ENCODE results near the gene LIPI. TPM values are rescaled to one million over a fixed set of nuclear protein-coding genes. Genes with fewer than 3 reads are reported as not detected.

The LIPI gene
- total and polyA plus RNA-seq, 7 donors = not detected

GRCh38 chr21:14074177-14074576 is 136.6 kb downstream of the LIPI start:
- H3K36me3 ChIP-seq (ENCODE audit: insufficient read depth in 1 of 2, low read depth in 1 of 2) = no peaks in the 10 kb centered on the region
- 92 to 98% (median 97%) methylated on average over 17 of the region's 17 CpGs for WGBS, 3 donors
- no peaks in the 10 kb centered on the region for H3K9me3 ChIP-seq
- no peak for ATAC-seq
- H3K4me3 ChIP-seq = no peak overlapping the region
- no peak for DNase-seq
- intact Hi-C loops (cut with DNase I) = no loop called here
- H3K4me1 ChIP-seq = no peaks in the 10 kb centered on the region
- H3K27me3 ChIP-seq (ENCODE audit: insufficient read depth in 3 of 3, low read length in 2 of 3) = no peaks in the 10 kb centered on the region
- TF ChIP-seq CTCF (IDR thresholded peaks at IDR 0.05) = no peak
- H3K27ac ChIP-seq = no peak overlapping the region

DNA sequence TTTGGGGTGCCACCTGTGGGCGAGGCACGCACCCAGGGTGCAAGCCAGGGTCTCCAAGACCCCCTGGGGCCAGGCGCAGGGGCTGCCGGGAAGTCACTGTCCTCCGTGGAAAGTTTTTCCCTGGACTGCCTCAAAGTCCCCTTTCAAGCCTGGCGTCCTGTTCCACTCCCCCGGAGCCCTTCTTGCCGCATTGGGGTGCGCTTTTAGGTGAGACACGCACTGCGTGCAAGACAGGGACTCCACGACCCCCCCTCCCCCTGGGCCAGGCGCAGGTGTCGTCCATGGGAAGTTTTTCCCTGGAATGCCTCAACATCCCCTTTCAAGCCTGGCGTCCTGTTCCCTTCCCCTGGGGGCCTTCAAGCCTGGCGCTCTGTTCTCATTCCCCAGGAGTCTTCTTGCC is 137.1 kb downstream of the LIPI start:
- ATAC-seq (no peak), DNase-seq (no peak)
- no peaks in the 10 kb centered on the region for H3K9me3 ChIP-seq
- WGBS, 3 donors = 89 to 97% (median 95%) methylated on average over 16 of the region's 16 CpGs
- H3K27me3 ChIP-seq (ENCODE audit: insufficient read depth in 3 of 3, low read length in 2 of 3) = no peaks in the 10 kb centered on the region
- no peaks in the 10 kb centered on the region for H3K36me3 ChIP-seq (ENCODE audit: insufficient read depth in 1 of 2, low read depth in 1 of 2)
- intact Hi-C loops (cut with DNase I) = no loop called here
- TF ChIP-seq CTCF (IDR thresholded peaks at IDR 0.05) = no peak
- H3K4me1 ChIP-seq = no peaks in the 10 kb centered on the region
- H3K4me3 ChIP-seq = no peak overlapping the region
- no peak overlapping the region for H3K27ac ChIP-seq

DNA sequence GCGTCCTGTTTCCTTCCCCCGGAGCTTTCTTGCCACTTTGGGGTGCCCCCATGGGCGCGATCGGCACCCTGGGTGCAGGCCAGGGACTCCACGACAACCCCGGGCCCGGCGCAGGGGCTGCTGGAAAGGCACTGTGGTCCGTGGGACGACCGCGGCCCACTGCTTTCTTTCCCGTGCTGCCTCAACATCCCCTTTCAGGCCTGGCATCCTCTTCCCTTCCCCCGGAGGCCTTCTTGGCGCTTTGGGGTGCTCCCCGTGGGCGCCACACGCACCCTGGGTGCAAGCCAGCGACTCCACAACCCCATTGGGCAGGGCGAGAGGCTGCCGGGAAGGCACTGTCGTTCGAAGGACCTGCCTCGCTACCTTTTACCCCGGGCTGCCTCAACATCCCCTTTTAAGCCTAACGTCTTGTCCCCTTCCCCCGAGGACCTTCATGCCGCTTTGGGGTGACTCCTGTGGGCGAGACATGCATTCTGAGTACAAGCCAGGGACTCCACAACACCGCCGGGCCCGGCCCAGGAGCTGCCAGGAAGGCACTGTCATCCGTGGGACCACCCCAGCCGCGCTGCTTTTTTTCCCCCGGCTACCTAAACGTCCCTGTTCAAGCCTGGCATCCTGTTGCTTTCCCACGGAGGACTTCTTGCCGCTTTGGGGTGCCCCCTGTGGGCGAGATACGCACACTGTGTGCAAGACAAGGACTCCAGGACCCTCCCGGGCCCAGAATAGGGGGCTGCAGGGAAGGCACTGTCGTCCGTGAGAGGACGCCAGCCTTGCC is 137.8 kb downstream of the LIPI start:
- intact Hi-C loops (cut with DNase I) = no loop called here
- TF ChIP-seq CTCF (IDR thresholded peaks at IDR 0.05) = no peak
- Histone ChIP-seq H3K27me3 (ENCODE audit: insufficient read depth in 3 of 3, low read length in 2 of 3) (no peaks in the 10 kb centered on the region), H3K4me3 (no peak overlapping the region), H3K36me3 (ENCODE audit: insufficient read depth in 1 of 2, low read depth in 1 of 2) (no peaks in the 10 kb centered on the region), H3K4me1 (no peaks in the 10 kb centered on the region), H3K9me3 (no peaks in the 10 kb centered on the region), H3K27ac (no peak overlapping the region)
- WGBS, 3 donors = 88 to 97% (median 96%) methylated on average over 45 to 46 of the region's 46 CpGs
- DNase-seq (no peak), ATAC-seq (no peak)

DNA sequence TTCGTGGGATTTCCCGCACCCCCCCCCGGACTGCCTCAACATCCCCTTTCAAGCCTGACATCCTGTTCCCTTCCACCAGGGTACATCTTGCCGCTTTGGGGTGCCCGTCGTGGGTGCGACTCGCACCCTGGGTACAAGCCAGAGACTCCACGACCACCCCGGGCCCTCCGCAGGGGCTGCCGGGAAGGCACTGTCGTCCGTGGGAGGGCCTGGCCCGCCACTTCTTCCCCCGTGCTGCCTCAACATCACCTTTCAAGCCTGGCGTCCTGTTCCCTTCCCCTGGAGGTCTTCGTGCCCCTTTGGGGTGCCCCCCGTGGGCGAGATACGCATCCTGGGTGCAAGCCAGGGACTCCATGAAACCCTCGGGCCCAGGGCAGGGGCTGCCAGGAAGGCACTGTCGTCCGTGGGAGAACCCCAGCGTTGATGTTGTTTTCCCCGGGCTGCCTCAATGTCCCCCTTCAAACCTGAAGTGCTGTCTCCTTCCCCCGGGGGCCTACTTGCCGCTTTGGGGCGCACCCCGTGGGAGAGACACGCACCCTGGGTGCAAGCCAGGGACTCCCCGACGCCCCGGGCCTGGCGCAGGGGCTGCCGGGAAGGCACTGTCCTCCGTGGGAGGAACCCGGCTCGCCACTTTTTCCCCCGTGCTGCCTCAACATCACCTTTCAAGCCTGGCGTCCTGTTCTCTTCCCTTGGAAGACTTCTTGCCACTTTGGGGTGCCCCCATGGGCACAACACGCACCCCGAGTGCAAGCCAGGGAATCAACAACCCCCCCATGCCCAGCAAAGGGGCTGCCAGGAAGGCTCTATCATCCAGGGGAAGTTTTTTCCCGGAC is 138.6 kb downstream of the LIPI start:
- no peaks in the 10 kb centered on the region for H3K9me3 ChIP-seq

More for the DNA sequence above, 138.6 kb downstream of the LIPI start:
- no peaks in the 10 kb centered on the region for H3K36me3 ChIP-seq (ENCODE audit: insufficient read depth in 1 of 2, low read depth in 1 of 2)
- no peak for TF ChIP-seq CTCF (IDR thresholded peaks at IDR 0.05)
- intact Hi-C loops (cut with DNase I) = no loop called here
- no peaks in the 10 kb centered on the region for H3K27me3 ChIP-seq (ENCODE audit: insufficient read depth in 3 of 3, low read length in 2 of 3)
- DNase-seq (no peak), ATAC-seq (no peak)
- WGBS, 3 donors = 94 to 96% (median 96%) methylated on average over 29 to 44 of the region's 44 CpGs
- no peaks in the 10 kb centered on the region for H3K4me1 ChIP-seq
- H3K27ac ChIP-seq = no peak overlapping the region
- H3K4me3 ChIP-seq = no peak overlapping the region

Data from psoas muscle (tissue), 8 donors.